A549 (cell line): Measurements from ENCODE around the gene UTF1. TPM values are rescaled to one million over a fixed set of nuclear protein-coding genes. Genes with fewer than 3 reads are reported as not detected.
A peak's percentile ranks its signal among the peaks of the same experiment; 100 is the strongest.

Experiments
- ATAC-seq, 2 experiments: fragments of 200-7000 bp in 1 of 2; fragments of >200 bp in 1 of 2; cut with Nextera tagmentation in 1 of 2; cut with Tn5 transposase in 1 of 2; 3 replicates each; pipeline versions ENCODE4 v1.8.0 to v1.9.1; 2018 to 2020; ENCODE audit warnings: mild to moderate bottlenecking in 1 of 2, moderate library complexity in 1 of 2
- CTCF ChIA-PET: fragments of 300-600 bp; sonication (Branson Sonifier 250); formaldehyde crosslinking; extraction: SDS; loops from one replicate; lab custom pipeline; 2021; ENCODE audit warnings: antibody characterized with exemption, inconsistent platforms; lab: Yijun Ruan, JAX
- POLR2A ChIA-PET: fragments of 350-600 bp; formaldehyde crosslinking; extraction: SDS; loops from one replicate; lab custom pipeline; 2021; ENCODE audit warnings: antibody characterized with exemption, inconsistent platforms; lab: Yijun Ruan, JAX
- DNase-seq, 2 experiments: peaks; one replicate each; pipeline versions ENCODE4 v3.0.0 to v3.0.0-alpha.2; 2011 to 2016; ENCODE audit warnings: low read depth in 1 of 2, low spot score in 1 of 2
- FAIRE-seq: peaks from 2 replicates; lab custom pipeline; 2011; peaks lifted over from hg19 to GRCh38; lab: Jason Lieb, UNC
- H3K27ac ChIP-seq, 2 experiments: fragments of >200 bp; sonication (Bioruptor Twin); formaldehyde crosslinking; 3 replicates each; pipeline ENCODE4 v1.5.1; 2016 to 2017
- H3K4me1 ChIP-seq: fragments of >200 bp; sonication (Bioruptor Twin); formaldehyde crosslinking; 3 replicates; pipeline ENCODE4 v1.6.1; 2016
- H3K4me2 ChIP-seq: fragments of >200 bp; sonication (Bioruptor Twin); formaldehyde crosslinking; 3 replicates; pipeline ENCODE4 v1.6.1; 2016
- H3K4me3 ChIP-seq: fragments of >200 bp; sonication (Bioruptor Twin); formaldehyde crosslinking; 3 replicates; pipeline ENCODE4 v1.5.1; 2016
- H3K9me3 ChIP-seq: fragments of >200 bp; sonication (Bioruptor Twin); formaldehyde crosslinking; 3 replicates; pipeline ENCODE4 v1.6.1; 2016
- BCL3 ChIP-seq: fragments of >200 bp; sonication (Bioruptor Twin); formaldehyde crosslinking; IDR thresholded peaks from 3 replicates; pipeline ENCODE4 v1.6.1; 2016
- CEBPB ChIP-seq, 2 experiments: fragments of >200 bp in 1 of 2; sonication (Bioruptor Twin) in 1 of 2; formaldehyde crosslinking in 1 of 2; IDR thresholded peaks; 2 replicates each; pipeline ENCODE4 v1.6.1; 2012 to 2016
- CHD2 ChIP-seq: fragments of 150-350 bp; IDR thresholded peaks from 2 replicates; pipeline ENCODE4 v1.6.1; 2014; ENCODE audit warnings: low read length; ENCODE audit not compliant: partially characterized antibody
- CHD4 ChIP-seq: fragments of 200-600 bp; sonication (generic); IDR thresholded peaks from 2 replicates; pipeline ENCODE4 v1.6.1; 2016; ENCODE audit warnings: antibody characterized with exemption, mild to moderate bottlenecking, borderline replicate concordance
- FOSB ChIP-seq: fragments of 250-450 bp; sonication (Bioruptor Pico); IDR thresholded peaks from 2 replicates; pipeline ENCODE4 v1.5.0; 2020; ENCODE audit warnings: mild to moderate bottlenecking, moderate library complexity
- FOSL2 ChIP-seq, 2 experiments: fragments of 450-650 bp in 1 of 2; fragments of >200 bp in 1 of 2; sonication (Bioruptor Twin) in 1 of 2; formaldehyde crosslinking; IDR thresholded peaks; 2 replicates each; pipeline versions ENCODE4 v1.5.0 to v1.6.1; 2016 to 2020; ENCODE audit warnings: mild to moderate bottlenecking in 1 of 2, moderate library complexity in 1 of 2
- FOXS1 ChIP-seq: fragments of 250-450 bp; sonication (Bioruptor Pico); IDR thresholded peaks from 2 replicates; pipeline ENCODE4 v1.5.0; 2020; ENCODE audit warnings: mild to moderate bottlenecking, moderate library complexity
- HEYL ChIP-seq: fragments of 250-450 bp; sonication (Bioruptor Pico); IDR thresholded peaks from 2 replicates; pipeline ENCODE4 v1.8.0; 2021; ENCODE audit warnings: mild to moderate bottlenecking, moderate library complexity
- HMGXB4 ChIP-seq: fragments of 250-450 bp; sonication (Bioruptor Pico); IDR thresholded peaks from 2 replicates; pipeline ENCODE4 v1.5.0; 2021; ENCODE audit warnings: mild to moderate bottlenecking, moderate library complexity, borderline replicate concordance
- HOXB5 ChIP-seq: fragments of 250-450 bp; sonication (Bioruptor Pico); IDR thresholded peaks from 2 replicates; pipeline ENCODE4 v1.5.0; 2020; ENCODE audit warnings: mild to moderate bottlenecking, moderate library complexity
- JUN ChIP-seq, 2 experiments: fragments of >200 bp; sonication (Bioruptor Twin); formaldehyde crosslinking; IDR thresholded peaks; 2 replicates in 1 of 2; 3 replicates in 1 of 2; pipeline ENCODE4 v1.6.1; 2016 to 2017
- KDM1A ChIP-seq: fragments of 200-600 bp; sonication (generic); IDR thresholded peaks from 2 replicates; pipeline ENCODE4 v1.6.1; 2016; ENCODE audit warnings: low read depth, mild to moderate bottlenecking
- MAZ ChIP-seq: fragments of 150-350 bp; IDR thresholded peaks from 2 replicates; pipeline ENCODE4 v1.6.1; 2014; ENCODE audit warnings: antibody characterized with exemption, low read depth, low read length, borderline replicate concordance
- MYC ChIP-seq: IDR thresholded peaks from 2 replicates; pipeline ENCODE4 v1.6.1; 2012; ENCODE audit warnings: mild to moderate bottlenecking, inconsistent platforms, low read length, improper control_type of control experiment, borderline replicate concordance
- NPAS2 ChIP-seq: fragments of 250-450 bp; sonication (Bioruptor Pico); IDR thresholded peaks from 2 replicates; pipeline ENCODE4 v1.8.0; 2022; ENCODE audit warnings: mild to moderate bottlenecking, moderate library complexity, borderline replicate concordance
- NR3C1 ChIP-seq: fragments of >200 bp; sonication (Bioruptor Twin); formaldehyde crosslinking; IDR thresholded peaks from 3 replicates; pipeline ENCODE4 v1.6.1; 2017
- PHF8 ChIP-seq: fragments of 200-600 bp; sonication (generic); IDR thresholded peaks from 2 replicates; pipeline ENCODE4 v1.6.1; 2016; ENCODE audit warnings: low read depth, mild to moderate bottlenecking, antibody characterized with exemption, moderate library complexity, borderline replicate concordance
- POLR2AphosphoS2 ChIP-seq: conservative IDR thresholded peaks from 2 replicates; pipeline ENCODE4 v1.6.1; 2012; ENCODE audit warnings: low read length, improper control_type of control experiment, inconsistent platforms
- RNF2 ChIP-seq: fragments of 200-600 bp; sonication (generic); IDR thresholded peaks from 2 replicates; pipeline ENCODE4 v1.6.1; 2016; ENCODE audit warnings: low read depth, mild to moderate bottlenecking, antibody characterized with exemption, moderate library complexity, borderline replicate concordance
- ZC3H11A ChIP-seq: fragments of 450-650 bp; IDR thresholded peaks from 2 replicates; pipeline ENCODE4 v1.6.1; 2014; ENCODE audit warnings: antibody characterized with exemption, mild to moderate bottlenecking
- ZFP36 ChIP-seq: fragments of 450-650 bp; IDR thresholded peaks from 2 replicates; pipeline ENCODE4 v1.6.1; 2014; ENCODE audit warnings: borderline replicate concordance; ENCODE audit not compliant: partially characterized antibody
- ZNF302 ChIP-seq: fragments of 250-450 bp; sonication (Bioruptor Pico); IDR thresholded peaks from 2 replicates; pipeline ENCODE4 v1.9.0; 2021; ENCODE audit warnings: inconsistent platforms, mild to moderate bottlenecking, moderate library complexity
- WGBS: methylation state at CpG from one replicate; pipeline ENCODE4 v1.1.6; 2017; ENCODE audit errors: missing lambda C conversion rate; 5-methylcytosine and 5-hydroxymethylcytosine counted together
- polyA plus RNA-seq, 4 experiments: library from polyadenylated mRNA; depleted of rRNA in 3 of 4; stranded (reverse); fragments of >200 nt; fragmentation: RNase III in 1 of 4; extraction: RNeasy Plus Mini Kit Qiagen cat#74134 plus additional on column Dnase treatment in 1 of 4; gene quantifications; 2 replicates in 3 of 4; 3 replicates in 1 of 4; pipeline ENCODE4 v1.2.3, GENCODE V29; 2011 to 2017

UTF1 gene
- polyA plus RNA-seq, 2 of the 4 experiments (the other 2 are of a cell fraction) = not detected

GRCh38 chr10:133196221-133196915 lies 33.6 kb upstream of the UTF1 start:
- no peak; a peak in 1 of 6 replicates for ATAC-seq
- H3K4me3 ChIP-seq = no peak overlapping the region
- peaks cover 12% of the 10 kb centered on the region; the same call in 2 of the 3 replicates for H3K9me3 ChIP-seq
- WGBS = 74% methylated on average over 19 of the region's 24 CpGs
- no peak for FAIRE-seq
- no peak for TF ChIP-seq PHF8
- TF ChIP-seq CHD4 = no peak
- no peak for TF ChIP-seq ZNF302 (CRISPR knock-in tag)
- TF ChIP-seq BCL3 = no peak
- no peak for TF ChIP-seq FOSB (CRISPR knock-in tag)
- no peak for TF ChIP-seq MAZ
- no peak for TF ChIP-seq NPAS2 (CRISPR knock-in tag)
- TF ChIP-seq HOXB5 = no peak
- no peak for TF ChIP-seq JUN (IDR thresholded peaks at IDR 0.05)
- no peak for TF ChIP-seq KDM1A
- TF ChIP-seq POLR2AphosphoS2 = no peak
- TF ChIP-seq CEBPB (IDR thresholded peaks at IDR 0.05) = no peak
- no peak for TF ChIP-seq CHD2
- no peak for TF ChIP-seq NR3C1
- no peak for TF ChIP-seq FOSL2 (IDR thresholded peaks at IDR 0.05)
- TF ChIP-seq FOSL2 (CRISPR knock-in tag; IDR thresholded peaks at IDR 0.05) = no peak
- H3K4me2 ChIP-seq = no peak overlapping the region
- no peaks in the 10 kb centered on the region for H3K4me1 ChIP-seq
- H3K27ac ChIP-seq = no peak overlapping the region
- DNase-seq = no peak
- POLR2A ChIA-PET = no interaction called here
- CTCF ChIA-PET = interaction anchor here (0.7 to 1.5 kb wide), 3 partner anchors 10 to 52 kb away, joined by 3 to 7 read pairs (median 3); no protein-coding TSS in a partner anchor

- FAIRE-seq (no peak), DNase-seq (no peak), ATAC-seq (peak in 1 of 2 experiments; percentile 23; a peak in 3 of 6 replicates)
- H3K9me3 ChIP-seq = peaks cover 7% of the 10 kb centered on the region; the same call in 2 of the 3 replicates
- ChIA-PET POLR2A (no interaction called here), CTCF (interaction anchor here (1.4 to 1.5 kb wide), 2 partner anchors 11 to 53 kb away, joined by 3 to 7 read pairs; no protein-coding TSS in a partner anchor)
- H3K27ac ChIP-seq = no peak overlapping the region
- no peak overlapping the region for H3K4me2 ChIP-seq
- H3K4me3 ChIP-seq = no peak overlapping the region
- no peaks in the 10 kb centered on the region for H3K4me1 ChIP-seq
- WGBS = 86% methylated on average over 18 of the region's 40 CpGs
- no peak for TF ChIP-seq HOXB5
- TF ChIP-seq ZC3H11A = no peak
- no peak for TF ChIP-seq PHF8
- no peak for TF ChIP-seq FOXS1 (CRISPR knock-in tag)
- TF ChIP-seq RNF2 = no peak
- TF ChIP-seq, all 56 proteins: peak for 0
Measured at GRCh38 chr10:133196936-133197758, 32.9 kb upstream of the UTF1 start.

GRCh38 chr10:133197786-133198185 lies 32.2 kb upstream of the UTF1 start:
- H3K4me2 ChIP-seq = no peak overlapping the region
- POLR2A ChIA-PET = no interaction called here
- CTCF ChIA-PET = interaction anchor here (1.0 to 1.5 kb wide), 2 partner anchors 9 to 11 kb away, joined by 3 read pairs; no protein-coding TSS in a partner anchor
- no peak for FAIRE-seq
- no peak for TF ChIP-seq CHD4
- no peak for TF ChIP-seq HEYL
- TF ChIP-seq HMGXB4 = no peak
- no peak for TF ChIP-seq MYC
- TF ChIP-seq ZFP36 = no peak
- TF ChIP-seq POLR2AphosphoS2 = no peak
- TF ChIP-seq KDM1A = no peak
- TF ChIP-seq, all 56 proteins: peak for 0
- 0 out of 3 replicates have a peak, but pooled peaks cover 1% of the 10 kb centered on the region for H3K9me3 ChIP-seq
- H3K27ac ChIP-seq = no peak overlapping the region
- 69% methylated on average over 6 of the region's 9 CpGs for WGBS
- H3K4me1 ChIP-seq = no peaks in the 10 kb centered on the region
- no peak for DNase-seq
- ATAC-seq = no peak
- H3K4me3 ChIP-seq = no peak overlapping the region
